T-helper 17 cell (primary cell): ENCODE measurements around the gene FAAH2. TPM values are rescaled to one million over a fixed set of nuclear protein-coding genes. Genes with fewer than 3 reads are reported as not detected.
"Not testable (repeated sequence)": the region's sequence is repeated elsewhere in the genome, so short reads cannot be mapped to it uniquely, and the experiment has no call there.

Source experiments
- ATAC-seq: fragments of 150-1000 bp; cut with Tn5 transposase; 2 replicates; pipeline ENCODE4 v1.10.0; 2021; ENCODE audit warnings: mild to moderate bottlenecking, moderate library complexity
- DNase-seq, 3 donors: peaks; one replicate each; pipeline versions ENCODE4 v3.0.0 to v3.0.0-alpha.2; 2020 to 2021
- H3K9me3 ChIP-seq: one replicate; pipeline ENCODE4 v1.7.0; 2013; ENCODE audit warnings: low read length, mild to moderate bottlenecking; ENCODE audit not compliant: control insufficient read depth, poor library complexity, severe bottlenecking
- H3K27ac Mint-ChIP-seq: one replicate; pipeline ENCODE4 v1.8.0; 2022; ENCODE audit warnings: mild to moderate bottlenecking, moderate library complexity, mixed read lengths
- H3K27me3 Mint-ChIP-seq: one replicate; pipeline ENCODE4 v1.8.0; 2022; ENCODE audit warnings: mixed read lengths
- H3K36me3 Mint-ChIP-seq: one replicate; pipeline ENCODE4 v1.8.0; 2022; ENCODE audit warnings: low read depth, mixed read lengths
- H3K4me1 Mint-ChIP-seq: one replicate; pipeline ENCODE4 v1.8.0; 2022; ENCODE audit warnings: mild to moderate bottlenecking, mixed read lengths
- H3K4me3 Mint-ChIP-seq: one replicate; pipeline ENCODE4 v1.8.0; 2022; ENCODE audit warnings: mild to moderate bottlenecking, moderate library complexity, mixed read lengths
- total RNA-seq, 4 donors: library from RNA in 2 of 4; stranded (reverse) in 2 of 4; gene quantifications; one replicate each; pipeline ENCODE4 v1.2.3 and lab custom pipeline; 2022 to 2026

Gene FAAH2, protein sequence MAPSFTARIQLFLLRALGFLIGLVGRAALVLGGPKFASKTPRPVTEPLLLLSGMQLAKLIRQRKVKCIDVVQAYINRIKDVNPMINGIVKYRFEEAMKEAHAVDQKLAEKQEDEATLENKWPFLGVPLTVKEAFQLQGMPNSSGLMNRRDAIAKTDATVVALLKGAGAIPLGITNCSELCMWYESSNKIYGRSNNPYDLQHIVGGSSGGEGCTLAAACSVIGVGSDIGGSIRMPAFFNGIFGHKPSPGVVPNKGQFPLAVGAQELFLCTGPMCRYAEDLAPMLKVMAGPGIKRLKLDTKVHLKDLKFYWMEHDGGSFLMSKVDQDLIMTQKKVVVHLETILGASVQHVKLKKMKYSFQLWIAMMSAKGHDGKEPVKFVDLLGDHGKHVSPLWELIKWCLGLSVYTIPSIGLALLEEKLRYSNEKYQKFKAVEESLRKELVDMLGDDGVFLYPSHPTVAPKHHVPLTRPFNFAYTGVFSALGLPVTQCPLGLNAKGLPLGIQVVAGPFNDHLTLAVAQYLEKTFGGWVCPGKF
- 10 to 100 TPM in 1 of 2 donors, 1 to 10 TPM in 1; 8.2 to 11.8 TPM for total RNA-seq
- 8.8 to 24.0 reads per million in 2 donors for total RNA-seq (lab: John Stamatoyannopoulos, UW)

DNA sequence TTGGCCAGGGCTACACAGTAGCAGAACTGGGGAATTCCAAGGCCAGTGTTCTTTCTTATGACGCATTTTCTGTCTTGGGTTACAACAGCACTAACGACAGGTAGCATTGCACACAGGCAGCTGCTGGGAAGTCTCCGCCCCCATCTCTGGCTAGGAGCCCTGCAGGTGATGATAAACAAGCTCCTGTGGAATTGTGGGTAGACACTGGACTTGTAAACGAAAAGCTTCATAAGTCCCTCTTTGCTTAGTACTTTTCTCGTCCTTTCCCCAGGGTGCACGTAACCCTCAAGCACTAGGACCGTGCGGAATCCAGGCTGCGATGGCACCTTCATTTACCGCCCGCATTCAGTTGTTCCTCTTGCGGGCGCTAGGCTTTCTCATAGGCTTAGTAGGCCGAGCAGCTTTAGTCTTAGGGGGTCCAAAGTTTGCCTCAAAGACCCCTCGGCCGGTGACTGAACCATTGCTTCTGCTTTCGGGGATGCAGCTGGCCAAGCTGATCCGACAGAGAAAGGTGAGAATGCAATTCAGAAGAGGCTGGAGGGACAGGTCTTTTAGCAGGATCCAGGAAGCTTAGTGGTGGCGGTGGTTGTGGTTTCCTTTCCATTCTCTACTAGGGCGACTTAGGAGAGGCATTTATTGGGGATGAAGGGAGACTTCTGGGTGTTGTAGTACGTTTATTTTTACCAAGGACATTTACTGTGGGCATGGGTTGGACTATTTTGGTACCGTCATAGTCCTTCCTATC, at the start of gene FAAH2:
TSS of gene FAAH2 (plus strand) at position 200 of the 745 bp plus-strand sequence. CDS start at position 320, 120 bp downstream.
- Mint-ChIP-seq H3K27ac (peak within 1 kb of the TSS; percentile 98), H3K4me1 (peaks cover 24% of the 10 kb centered on the region), H3K4me3 (peak within 1 kb of the TSS; percentile 90), H3K36me3 (peaks cover 2% of the 10 kb centered on the region), H3K27me3 (no peaks in the 10 kb centered on the region)
- H3K9me3 ChIP-seq, result no peaks in the 10 kb centered on the region
- DNase-seq (peak; percentile 40 to 62 (median 54)), ATAC-seq (peak; percentile 90)

DNA sequence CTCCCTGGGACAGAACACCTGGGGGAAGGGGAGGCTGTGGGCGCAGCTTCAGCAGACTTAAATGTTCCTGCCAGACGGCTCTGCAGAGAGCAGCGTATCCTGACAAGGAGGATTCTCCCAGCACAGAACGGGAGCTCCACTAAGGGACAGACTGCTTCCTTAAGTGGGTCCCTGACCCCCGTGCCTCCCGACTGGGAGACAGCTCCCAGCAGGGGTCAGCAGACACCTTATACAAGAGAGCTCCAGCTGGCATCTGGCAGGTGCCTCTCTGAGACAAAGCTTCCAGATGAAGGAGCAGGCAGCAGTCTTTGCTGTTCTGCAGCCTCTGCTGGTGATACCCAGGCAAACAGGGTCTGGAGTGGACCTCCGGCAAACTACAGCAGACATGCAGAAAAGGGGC, 44.5 kb upstream of the FAAH2 start:
- ATAC-seq, result no peak
- Mint-ChIP-seq H3K27me3 (no peaks in the 10 kb centered on the region), H3K36me3 (no peaks in the 10 kb centered on the region), H3K4me1 (no peaks in the 10 kb centered on the region), H3K27ac (no peak overlapping the region), H3K4me3 (no peak overlapping the region)
- DNase-seq, result no peak
- H3K9me3 ChIP-seq, result no peaks in the 10 kb centered on the region

GRCh38 chrX:57251965-57252364, 34.5 kb upstream of the FAAH2 start:
- Mint-ChIP-seq H3K27ac (no peak overlapping the region), H3K27me3 (no peaks in the 10 kb centered on the region), H3K4me3 (no peak overlapping the region), H3K4me1 (no peaks in the 10 kb centered on the region), H3K36me3 (peaks cover 2% of the 10 kb centered on the region)
- ATAC-seq, result no peak
- H3K9me3 ChIP-seq, result no peaks in the 10 kb centered on the region
- DNase-seq, result no peak

DNA sequence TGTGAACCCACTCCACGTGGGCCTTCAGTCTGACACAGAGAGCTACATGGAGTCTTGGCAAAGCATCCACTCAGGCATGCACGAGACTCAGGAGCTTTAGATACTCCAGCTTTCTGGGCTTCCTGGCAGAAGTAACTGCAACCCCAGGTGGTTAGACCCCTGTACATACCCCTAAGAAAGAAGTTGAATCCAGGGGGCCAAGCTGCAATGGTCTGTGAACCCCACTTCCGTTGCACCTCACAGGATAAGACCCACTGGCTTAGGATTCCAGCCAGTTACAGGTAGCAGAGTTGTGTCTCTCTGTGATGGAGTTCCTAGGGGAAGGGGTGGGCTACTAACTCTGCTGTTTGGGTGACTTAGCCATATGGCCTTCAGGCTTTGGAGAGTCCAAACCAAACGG, 21.4 kb upstream of the FAAH2 start:
- Mint-ChIP-seq H3K27ac (no peak overlapping the region), H3K36me3 (peaks cover 3% of the 10 kb centered on the region), H3K27me3 (no peaks in the 10 kb centered on the region), H3K4me3 (no peak overlapping the region), H3K4me1 (no peaks in the 10 kb centered on the region)
- no peaks in the 10 kb centered on the region for H3K9me3 ChIP-seq
- ATAC-seq, result no peak
- DNase-seq, result no peak

- H3K27ac Mint-ChIP-seq, result no peak overlapping the region
- no peaks in the 10 kb centered on the region for H3K4me1 Mint-ChIP-seq
- no peaks in the 10 kb centered on the region for H3K9me3 ChIP-seq
- no peak overlapping the region for H3K4me3 Mint-ChIP-seq
- ATAC-seq (no peak), DNase-seq (no peak)
- peaks cover 3% of the 10 kb centered on the region for H3K36me3 Mint-ChIP-seq
- H3K27me3 Mint-ChIP-seq, result no peaks in the 10 kb centered on the region
Measured at GRCh38 chrX:57266275-57266674, 20.2 kb upstream of the FAAH2 start.

GRCh38 chrX:57266871-57267270, 19.6 kb upstream of the FAAH2 start:
- DNase-seq (no peak), ATAC-seq (no peak)
- H3K9me3 ChIP-seq, result no peaks in the 10 kb centered on the region
- H3K36me3 Mint-ChIP-seq, result peaks cover 3% of the 10 kb centered on the region
- no peaks in the 10 kb centered on the region for H3K27me3 Mint-ChIP-seq
- H3K4me1 Mint-ChIP-seq, result no peaks in the 10 kb centered on the region
- no peak overlapping the region for H3K27ac Mint-ChIP-seq
- H3K4me3 Mint-ChIP-seq, result no peak overlapping the region

- no peaks in the 10 kb centered on the region for H3K9me3 ChIP-seq
- no peaks in the 10 kb centered on the region for H3K27me3 Mint-ChIP-seq
- peaks cover 3% of the 10 kb centered on the region for H3K36me3 Mint-ChIP-seq
- no peaks in the 10 kb centered on the region for H3K4me1 Mint-ChIP-seq
- ATAC-seq (no peak), DNase-seq (no peak)
- no peak overlapping the region for H3K27ac Mint-ChIP-seq
- H3K4me3 Mint-ChIP-seq, result no peak overlapping the region
Measured at GRCh38 chrX:57267308-57267707, 19.2 kb upstream of the FAAH2 start.

DNA sequence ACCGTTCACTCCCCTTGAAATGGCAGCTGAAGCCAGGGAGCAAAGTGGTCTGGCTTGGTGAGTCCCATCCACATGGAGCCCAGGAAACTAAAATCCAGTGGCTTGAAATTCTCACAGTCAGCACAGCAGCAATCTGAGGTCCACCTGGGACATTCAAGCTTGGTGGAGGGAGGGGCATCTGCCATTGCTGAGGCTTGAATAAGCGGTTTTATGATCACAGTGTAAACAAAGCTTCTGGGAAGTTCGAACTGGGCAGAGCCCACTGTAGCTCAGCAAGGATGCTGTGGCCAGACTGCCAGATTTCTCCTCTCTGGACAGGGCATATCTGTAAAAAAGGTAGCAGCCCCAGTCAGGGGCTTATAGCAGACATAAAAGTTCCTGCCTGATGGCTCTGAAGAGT, 15.5 kb upstream of the FAAH2 start:
- H3K9me3 ChIP-seq, result no peaks in the 10 kb centered on the region
- Mint-ChIP-seq H3K4me1 (no peaks in the 10 kb centered on the region), H3K36me3 (peaks cover 3% of the 10 kb centered on the region), H3K4me3 (no peak overlapping the region), H3K27ac (no peak overlapping the region), H3K27me3 (no peaks in the 10 kb centered on the region)
- ATAC-seq, result no peak
- DNase-seq, result no peak

GRCh38 chrX:57282568-57282967, 3.9 kb upstream of the FAAH2 start:
- no peak for DNase-seq
- ATAC-seq, result no peak
- H3K27ac Mint-ChIP-seq, result peak overlapping the region; percentile 92
- no peaks in the 10 kb centered on the region for H3K9me3 ChIP-seq
- H3K36me3 Mint-ChIP-seq, result peaks cover 2% of the 10 kb centered on the region
- H3K4me3 Mint-ChIP-seq, result peak overlapping the region; percentile 63
- H3K4me1 Mint-ChIP-seq, result peaks cover 20% of the 10 kb centered on the region
- no peaks in the 10 kb centered on the region for H3K27me3 Mint-ChIP-seq

- H3K9me3 ChIP-seq, result no peaks in the 10 kb centered on the region
- ATAC-seq (no peak), DNase-seq (no peak)
- H3K27ac Mint-ChIP-seq, result peak overlapping the region; percentile 98
- H3K4me3 Mint-ChIP-seq, result no peak overlapping the region
- H3K27me3 Mint-ChIP-seq, result no peaks in the 10 kb centered on the region
- peaks cover 20% of the 10 kb centered on the region for H3K4me1 Mint-ChIP-seq
- H3K36me3 Mint-ChIP-seq, result peaks cover 2% of the 10 kb centered on the region
Measured at GRCh38 chrX:57285001-57285400, 1.5 kb upstream of the FAAH2 start.

DNA sequence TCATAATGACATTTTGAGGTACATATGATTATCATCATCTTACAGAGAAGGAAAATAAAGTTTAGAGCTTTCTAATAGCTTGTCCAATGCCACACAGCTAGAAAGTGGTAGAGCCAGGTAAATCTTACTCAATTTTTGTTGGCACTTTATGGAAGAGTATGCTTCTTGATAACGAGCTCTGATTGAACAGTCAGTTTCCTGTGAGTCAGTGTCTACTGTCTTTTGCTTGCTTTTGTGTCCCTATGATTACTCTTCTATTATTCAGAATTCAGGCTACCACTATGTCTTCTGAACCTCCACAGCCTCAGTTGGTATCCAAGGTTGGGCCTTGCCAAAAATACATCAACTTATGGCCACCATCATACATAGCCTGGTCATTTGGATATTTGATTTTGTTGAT, 2.6 kb downstream of the FAAH2 start:
- peak overlapping the region; percentile 52 for H3K4me3 Mint-ChIP-seq
- H3K4me1 Mint-ChIP-seq, result peaks cover 19% of the 10 kb centered on the region

GRCh38 chrX:57294961-57295360, 8.5 kb downstream of the FAAH2 start:
- Mint-ChIP-seq H3K36me3 (peaks cover 2% of the 10 kb centered on the region), H3K27me3 (no peaks in the 10 kb centered on the region), H3K4me1 (peaks cover 15% of the 10 kb centered on the region), H3K4me3 (no peak overlapping the region), H3K27ac (no peak overlapping the region)
- no peak for ATAC-seq
- no peak for DNase-seq
- no peaks in the 10 kb centered on the region for H3K9me3 ChIP-seq

More for the DNA sequence above, 2.6 kb downstream of the FAAH2 start:
- Mint-ChIP-seq H3K27ac (peak overlapping the region; percentile 32), H3K27me3 (no peaks in the 10 kb centered on the region), H3K36me3 (peaks cover 2% of the 10 kb centered on the region)
- H3K9me3 ChIP-seq, result no peaks in the 10 kb centered on the region
- ATAC-seq, result no peak
- no peak for DNase-seq

- not testable (repeated sequence) for DNase-seq, H3K27ac Mint-ChIP-seq, ATAC-seq, H3K9me3 ChIP-seq, H3K36me3 Mint-ChIP-seq, H3K27me3 Mint-ChIP-seq, H3K4me3 Mint-ChIP-seq
- H3K4me1 Mint-ChIP-seq, result peaks cover 15% of the 10 kb centered on the region
Measured at GRCh38 chrX:57295679-57296078, 9.2 kb downstream of the FAAH2 start.
